K562 (cell line): ENCODE measurements around the gene MYMX. TPM values are rescaled to one million over a fixed set of nuclear protein-coding genes. Genes with fewer than 3 reads are reported as not detected.

Experiments used
- FUS ChIP-seq: fragments of 200-400 bp; formaldehyde crosslinking; optimal IDR thresholded peaks from 2 replicates; pipeline ENCODE3; 2017; ENCODE audit warnings: low read depth, low read length
- HES1 ChIP-seq: fragments of 450-650 bp; IDR thresholded peaks from 2 replicates; pipeline ENCODE4 v1.6.1; 2016; ENCODE audit warnings: low read depth, mild to moderate bottlenecking, moderate library complexity
- KLF16 ChIP-seq: IDR thresholded peaks from 2 replicates; pipeline ENCODE4 v1.6.1; 2016; ENCODE audit warnings: antibody characterized with exemption
- MEF2A ChIP-seq: IDR thresholded peaks from 2 replicates; pipeline ENCODE4 v1.6.1; 2011; ENCODE audit warnings: low read depth, mild to moderate bottlenecking, low read length, moderate library complexity; ENCODE audit not compliant: control insufficient read depth
- MTA1 ChIP-seq: fragments of 450-650 bp; IDR thresholded peaks from 2 replicates; pipeline ENCODE4 v1.6.1; 2017; ENCODE audit warnings: borderline replicate concordance
- PKNOX1 ChIP-seq: fragments of 450-650 bp; IDR thresholded peaks from 2 replicates; pipeline ENCODE4 v1.6.1; 2016
- POLR2AphosphoS2 ChIP-seq: IDR thresholded peaks from 2 replicates; pipeline ENCODE4 v1.6.1; 2012; ENCODE audit warnings: low read length, improper control_type of control experiment
- RBM25 ChIP-seq: fragments of 200-400 bp; formaldehyde crosslinking; IDR thresholded peaks from 2 replicates; pipeline ENCODE4 v1.6.1; 2018; ENCODE audit warnings: low read length, low read depth, moderate library complexity; ENCODE audit not compliant: severe bottlenecking
- TAF7 ChIP-seq: fragments of 450-650 bp; IDR thresholded peaks from 2 replicates; pipeline ENCODE4 v1.6.1; 2016; ENCODE audit warnings: missing genetic modification characterization, missing compliant biosample characterization
- TAF9B ChIP-seq: fragments of 450-650 bp; IDR thresholded peaks from 2 replicates; pipeline ENCODE4 v1.6.1; 2018; ENCODE audit warnings: mild to moderate bottlenecking; ENCODE audit not compliant: partially characterized antibody
- ZFP36 ChIP-seq: fragments of 150-350 bp; IDR thresholded peaks from 2 replicates; pipeline ENCODE4 v1.6.1; 2018; ENCODE audit warnings: low read length, low read depth; ENCODE audit not compliant: partially characterized antibody
- ZNF395 ChIP-seq: fragments of 200-800 bp; sonication (Bioruptor generic); IDR thresholded peaks from 2 replicates; pipeline ENCODE4 v1.6.1; 2017; ENCODE audit warnings: missing genetic modification characterization, missing compliant biosample characterization
- ZNF707 ChIP-seq: fragments of 250-450 bp; sonication (Bioruptor Pico); conservative IDR thresholded peaks from 2 replicates; pipeline ENCODE4 v1.8.0; 2022; ENCODE audit warnings: inconsistent platforms, mild to moderate bottlenecking, moderate library complexity
- polyA plus RNA-seq, 8 experiments: library from polyadenylated mRNA; depleted of rRNA in 4 of 8; stranded (reverse) in 5 of 8; unstranded in 3 of 8; fragments of >200 nt; fragmentation: Nextera tagmentation in 2 of 8; fragmentation: Illumina TruSeq in 1 of 8; extraction: Ambion mirVana in 2 of 8; extraction: Trizol in 1 of 8; gene quantifications; 2 replicates each; pipeline versions ENCODE4 v1.2.1 to v1.2.3, GENCODE V29; 2011 to 2014; ENCODE audit warnings: inconsistent platforms in 1 of 8, missing spikeins in 1 of 8
- total RNA-seq, 7 experiments: library from RNA; depleted of rRNA in 6 of 7; stranded (reverse); fragments of >200 nt in 6 of 7; fragmentation: Illumina TruSeq in 2 of 7; extraction: Trizol in 2 of 7; gene quantifications; 2 replicates each; pipeline versions ENCODE4 v1.2.1 to v1.2.3, GENCODE V29; 2011 to 2021; ENCODE audit warnings: low replicate concordance in 1 of 7
- TF ChIP-seq, protein P1 (sequence below): fragments of 450-650 bp; formaldehyde crosslinking; conservative IDR thresholded peaks from 2 replicates; pipeline ENCODE4 v1.4.0; 2022; ENCODE audit warnings: mild to moderate bottlenecking, missing genetic modification characterization
- TF ChIP-seq, protein P2 (sequence below): fragments of 250-450 bp; sonication (Bioruptor Pico); IDR thresholded peaks from 2 replicates; pipeline ENCODE4 v1.9.0; 2021; ENCODE audit warnings: mild to moderate bottlenecking, inconsistent platforms

Gene MYMX
- total and polyA plus RNA-seq, 9 of the 15 experiments (the other 6 are each of a cell fraction or from before 2014, with no cell fraction given): 0.12 TPM; not detected in 8

- peak; percentile 28; the same call in 1 of the 2 replicates for TF ChIP-seq PKNOX1
- TF ChIP-seq, protein P1, sequence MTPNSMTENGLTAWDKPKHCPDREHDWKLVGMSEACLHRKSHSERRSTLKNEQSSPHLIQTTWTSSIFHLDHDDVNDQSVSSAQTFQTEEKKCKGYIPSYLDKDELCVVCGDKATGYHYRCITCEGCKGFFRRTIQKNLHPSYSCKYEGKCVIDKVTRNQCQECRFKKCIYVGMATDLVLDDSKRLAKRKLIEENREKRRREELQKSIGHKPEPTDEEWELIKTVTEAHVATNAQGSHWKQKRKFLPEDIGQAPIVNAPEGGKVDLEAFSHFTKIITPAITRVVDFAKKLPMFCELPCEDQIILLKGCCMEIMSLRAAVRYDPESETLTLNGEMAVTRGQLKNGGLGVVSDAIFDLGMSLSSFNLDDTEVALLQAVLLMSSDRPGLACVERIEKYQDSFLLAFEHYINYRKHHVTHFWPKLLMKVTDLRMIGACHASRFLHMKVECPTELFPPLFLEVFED (CRISPR knock-in tag): peak; percentile 96; the same call in 1 of the 2 replicates
- TF ChIP-seq HES1: peak; percentile 65
- TF ChIP-seq TAF7: peak; percentile 99
- TF ChIP-seq, protein P2, sequence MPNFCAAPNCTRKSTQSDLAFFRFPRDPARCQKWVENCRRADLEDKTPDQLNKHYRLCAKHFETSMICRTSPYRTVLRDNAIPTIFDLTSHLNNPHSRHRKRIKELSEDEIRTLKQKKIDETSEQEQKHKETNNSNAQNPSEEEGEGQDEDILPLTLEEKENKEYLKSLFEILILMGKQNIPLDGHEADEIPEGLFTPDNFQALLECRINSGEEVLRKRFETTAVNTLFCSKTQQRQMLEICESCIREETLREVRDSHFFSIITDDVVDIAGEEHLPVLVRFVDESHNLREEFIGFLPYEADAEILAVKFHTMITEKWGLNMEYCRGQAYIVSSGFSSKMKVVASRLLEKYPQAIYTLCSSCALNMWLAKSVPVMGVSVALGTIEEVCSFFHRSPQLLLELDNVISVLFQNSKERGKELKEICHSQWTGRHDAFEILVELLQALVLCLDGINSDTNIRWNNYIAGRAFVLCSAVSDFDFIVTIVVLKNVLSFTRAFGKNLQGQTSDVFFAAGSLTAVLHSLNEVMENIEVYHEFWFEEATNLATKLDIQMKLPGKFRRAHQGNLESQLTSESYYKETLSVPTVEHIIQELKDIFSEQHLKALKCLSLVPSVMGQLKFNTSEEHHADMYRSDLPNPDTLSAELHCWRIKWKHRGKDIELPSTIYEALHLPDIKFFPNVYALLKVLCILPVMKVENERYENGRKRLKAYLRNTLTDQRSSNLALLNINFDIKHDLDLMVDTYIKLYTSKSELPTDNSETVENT (CRISPR knock-in tag): peak; percentile 78; the same call in 1 of the 2 replicates
- TF ChIP-seq ZNF707 (CRISPR knock-in tag): no peak
- no peak for TF ChIP-seq FUS
- TF ChIP-seq KLF16: 0 out of 2 replicates have a peak, but pooled peaks have one; percentile 18
- peak; percentile 99 for TF ChIP-seq TAF9B
- TF ChIP-seq RBM25: peak; percentile 7
- peak; percentile 93; the same call in 1 of the 2 replicates for TF ChIP-seq POLR2AphosphoS2
- peak; percentile 82 for TF ChIP-seq ZNF395 (CRISPR knock-in tag)
- peak; percentile 55 for TF ChIP-seq MTA1
- TF ChIP-seq MEF2A: peak; percentile 85
- peak; percentile 14 for TF ChIP-seq ZFP36
These were observed 30.1 kb downstream of the MYMX start, which contains the start of gene HSP90AB1 (continued) for GRCh38 chr6:44246663-44247337.
